GM23248 (cell line): Measurements from ENCODE around the gene ERICH6.

Experiments used
- EZH2 ChIP-seq: fragments of 200-600 bp; sonication (generic); IDR thresholded peaks from 2 replicates; pipeline ENCODE4 v1.6.1; 2018; ENCODE audit warnings: antibody characterized with exemption, mild to moderate bottlenecking; ENCODE audit not compliant: insufficient read depth, poor library complexity, severe bottlenecking
- EZH2phosphoT487 ChIP-seq: fragments of 200-600 bp; sonication (generic); IDR thresholded peaks from 2 replicates; pipeline ENCODE4 v1.6.1; 2018; ENCODE audit warnings: antibody characterized with exemption, moderate library complexity, mild to moderate bottlenecking, low read depth; ENCODE audit not compliant: insufficient read depth

- TF ChIP-seq EZH2, result no peak
- no peak for TF ChIP-seq EZH2phosphoT487
Measured at GRCh38 chr3:150747886-150748683, 44.4 kb upstream of the ERICH6 start.
